ENCODE results near the gene CDKN1C. TPM values are rescaled to one million over a fixed set of nuclear protein-coding genes. Genes with fewer than 3 reads are reported as not detected.

Gene CDKN1C
- total and polyA plus RNA-seq, 2 of the 8 experiments (the other 6 are each of a cell fraction or from before 2014, with no cell fraction given) = 12.8 to 14.1 TPM

DNA sequence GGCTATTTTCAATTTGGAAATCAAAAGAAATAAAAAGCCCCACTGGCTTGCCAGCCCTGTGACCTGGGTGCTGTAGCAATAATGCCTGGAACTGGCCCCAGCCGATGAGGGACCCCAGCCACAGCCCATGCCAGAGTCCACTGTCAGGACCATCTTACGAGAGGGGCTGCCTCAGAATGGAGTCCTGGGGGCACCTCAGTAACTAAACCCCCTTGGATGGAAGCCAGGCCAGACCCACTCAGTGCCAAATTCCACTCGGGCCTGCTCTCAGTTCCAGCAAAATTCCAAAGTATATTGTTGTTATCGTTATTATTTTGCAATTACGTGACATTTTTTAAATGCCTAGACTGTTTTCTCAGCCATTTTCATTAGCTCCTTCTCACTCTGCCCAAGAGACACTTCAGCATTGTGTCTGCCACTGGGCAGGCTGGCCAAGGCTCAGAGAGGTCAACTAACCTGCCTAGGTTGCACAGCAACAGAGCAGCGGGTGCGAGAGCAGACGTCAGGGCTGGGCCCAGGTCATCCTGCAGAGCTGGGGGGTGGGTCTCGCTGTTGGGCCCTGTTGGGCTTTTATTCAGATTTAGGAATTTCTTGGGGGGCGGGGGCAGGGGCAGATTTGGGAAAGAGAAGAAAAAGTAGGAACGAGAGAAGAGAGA is 19.5 kb downstream of the CDKN1C start:
- Histone ChIP-seq H3K79me2 (ENCODE audit: control insufficient read depth in 1 of 2, insufficient read depth in 2 of 2, low read length in 2 of 2) (no peaks in the 10 kb centered on the region), H2AFZ (ENCODE audit: low read length) (no peak overlapping the region), H4K20me1 (replicated peaks in 1 of 2; ENCODE audit: control insufficient read depth in 1 of 2, insufficient read depth in 2 of 2, low read length in 2 of 2) (no peaks in the 10 kb centered on the region), H4K8ac (ENCODE audit: extremely low read depth, insufficient read depth, low read length) (no peak overlapping the region), H3K4me3 (ENCODE audit: extremely low read depth in 1 of 4, insufficient read depth in 2 of 4, low read depth in 3 of 4, low read length in 4 of 4) (no peak overlapping the region), H3K27ac (ENCODE audit: low read depth, low read length) (no peak overlapping the region), H3K14ac (ENCODE audit: insufficient read length) (no peak overlapping the region), H3K23ac (ENCODE audit: insufficient read length) (no peak overlapping the region), H3K23me2 (ENCODE audit: low read depth, low read length) (peaks cover 5% of the 10 kb centered on the region; the same call in 1 of the 2 replicates), H2BK15ac (ENCODE audit: low read length) (peak overlapping the region; percentile 65), H3K4ac (replicated peaks; ENCODE audit: insufficient read length, low read depth, low read length) (no peak overlapping the region), H2AK5ac (ENCODE audit: low read depth, low read length) (0 out of 2 replicates have a peak overlapping the region, but pooled peaks have one; percentile 65), H3K56ac (replicated peaks; ENCODE audit: insufficient read length, low read depth, low read length) (no peak overlapping the region), H3K18ac (ENCODE audit: extremely low read depth, low read length) (no peak overlapping the region), H3K36me3 (ENCODE audit: control insufficient read depth in 2 of 4, insufficient read depth in 4 of 4, low read length in 3 of 4) (peaks cover 0 to 4% (median 0%) of the 10 kb centered on the region in 4 experiments; a peak in 1 of 8 replicates), H3K27me3 (replicated peaks in 1 of 4; ENCODE audit: control insufficient read depth in 3 of 4, extremely low read depth in 1 of 4, insufficient read depth in 3 of 4, low read length in 3 of 4) (peaks cover 49 to 86% (median 80%) of the 10 kb centered on the region in 4 experiments), H2BK5ac (ENCODE audit: low read depth, low read length) (no peak overlapping the region), H2BK12ac (ENCODE audit: low read depth, low read length) (no peak overlapping the region), H2BK20ac (ENCODE audit: low read length) (no peak overlapping the region), H4K5ac (ENCODE audit: insufficient read length, low read depth, low read length) (no peak overlapping the region), H4K91ac (replicated peaks; ENCODE audit: insufficient read length, low read length) (no peak overlapping the region), H2BK120ac (replicated peaks; ENCODE audit: low read depth, low read length) (no peak overlapping the region), H3K9me3 (ENCODE audit: insufficient read depth in 2 of 2, low read depth in 1 of 2, low read length in 1 of 2) (peaks cover 8 to 10% of the 10 kb centered on the region in 2 experiments; a peak in 2 of 4 replicates), H3K4me1 (replicated peaks in 1 of 4; ENCODE audit: control insufficient read depth in 3 of 4, insufficient read depth in 4 of 4, low read length in 3 of 4) (peaks cover 4 to 43% (median 28%) of the 10 kb centered on the region in 4 experiments), H3K79me1 (ENCODE audit: low read depth, low read length) (no peaks in the 10 kb centered on the region), H3K4me2 (ENCODE audit: insufficient read depth in 1 of 2, low read depth in 2 of 2, low read length in 2 of 2) (no peak overlapping the region), H3K9ac (replicated peaks in 1 of 4; ENCODE audit: extremely low read depth in 1 of 4, low read depth in 3 of 4, low read length in 3 of 4) (no peak overlapping the region)
- ChIA-PET POLR2A (ENCODE audit: partially characterized antibody) (no interaction called here), CTCF (ENCODE audit: partially characterized antibody) (interaction anchor here (0.6 to 1.8 kb wide), 4 partner anchors 9 to 172 kb away, joined by 3 to 6 read pairs (median 4); no protein-coding TSS in a partner anchor)
- TF ChIP-seq KDM1A (IDR thresholded peaks at IDR 0.05; ENCODE audit: borderline replicate concordance, low read length) (peak; percentile 76; the same call in 1 of the 2 replicates), POU5F1 (IDR thresholded peaks at IDR 0.05; ENCODE audit: low read depth, low read length) (no peak)
- FAIRE-seq = no peak
- 87% methylated on average over 11 of the region's 11 CpGs; no CpG with 5 or more reads in 1 of the 2 experiments for WGBS, 2 experiments (ENCODE audit: extremely low coverage in 1 of 2, insufficient coverage in 1 of 2, insufficient read length in 1 of 2, insufficient replicate concordance in 2 of 2, low coverage in 1 of 2, low lambda C conversion rate in 2 of 2, missing lambda C conversion rate in 1 of 2)
- no peak for DNase-seq (ENCODE audit: low read depth in 1 of 2, low spot score in 2 of 2)

Measured in H1 (cell line).